Stimulated activated CD4-positive, alpha-beta T cell treated with anti-CD3 and anti-CD28 coated beads, Interleukin-2, amount 100 ng/mL, for 4 hours (primary cell): Measurements from ENCODE around the gene PKHD1.
A peak's percentile ranks its signal among the peaks of the same experiment; 100 is the strongest.

Source experiments
- DNase-seq: peaks from one replicate; pipeline ENCODE4 v3.0.0-alpha.2; 2020; ENCODE audit warnings: low read depth

Gene PKHD1

DNA sequence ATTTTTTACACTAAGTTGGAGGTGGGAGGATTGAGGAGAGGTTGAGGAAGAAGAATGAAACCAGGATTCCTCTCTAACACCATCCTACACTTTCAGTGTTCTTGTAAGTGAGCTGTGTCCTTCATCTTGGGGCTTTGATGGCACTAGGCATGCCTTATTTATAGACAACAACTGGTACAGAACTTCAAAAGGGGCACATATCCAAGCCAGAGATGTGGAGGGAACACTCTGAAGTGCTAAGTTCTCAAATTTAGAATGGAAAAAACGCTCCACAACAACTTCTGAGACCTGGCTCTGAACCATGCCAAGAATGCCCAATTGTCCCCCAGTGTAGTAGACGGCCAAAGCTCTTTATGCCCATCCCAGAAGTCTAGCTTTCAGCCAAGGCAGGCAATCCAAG, 16.2 kb upstream of the PKHD1 start:
- DNase-seq: no peak

DNA sequence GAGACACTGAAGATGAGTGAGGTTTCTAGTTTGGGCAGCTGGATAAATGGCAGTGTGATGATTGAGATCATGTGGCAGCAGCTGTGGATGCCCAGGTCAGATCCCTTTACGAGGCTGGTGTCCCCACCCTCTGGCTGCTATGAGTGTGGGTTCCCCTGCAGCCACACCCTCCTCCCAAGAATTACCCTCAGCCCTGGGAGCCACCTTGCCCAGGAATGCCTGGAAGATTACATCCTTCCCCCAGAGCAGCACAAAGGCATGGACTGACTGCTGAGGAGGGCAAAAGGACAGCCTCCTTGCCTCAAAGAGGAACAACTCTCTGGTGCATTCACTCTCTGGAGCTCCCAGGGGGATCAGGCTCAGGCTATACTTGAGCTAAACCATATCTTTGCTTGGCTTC, 15.0 kb upstream of the PKHD1 start:
- DNase-seq: no peak

- no peak for DNase-seq
Observed at GRCh38 chr6:52098721-52099120, 11.3 kb upstream of the PKHD1 start.

DNA sequence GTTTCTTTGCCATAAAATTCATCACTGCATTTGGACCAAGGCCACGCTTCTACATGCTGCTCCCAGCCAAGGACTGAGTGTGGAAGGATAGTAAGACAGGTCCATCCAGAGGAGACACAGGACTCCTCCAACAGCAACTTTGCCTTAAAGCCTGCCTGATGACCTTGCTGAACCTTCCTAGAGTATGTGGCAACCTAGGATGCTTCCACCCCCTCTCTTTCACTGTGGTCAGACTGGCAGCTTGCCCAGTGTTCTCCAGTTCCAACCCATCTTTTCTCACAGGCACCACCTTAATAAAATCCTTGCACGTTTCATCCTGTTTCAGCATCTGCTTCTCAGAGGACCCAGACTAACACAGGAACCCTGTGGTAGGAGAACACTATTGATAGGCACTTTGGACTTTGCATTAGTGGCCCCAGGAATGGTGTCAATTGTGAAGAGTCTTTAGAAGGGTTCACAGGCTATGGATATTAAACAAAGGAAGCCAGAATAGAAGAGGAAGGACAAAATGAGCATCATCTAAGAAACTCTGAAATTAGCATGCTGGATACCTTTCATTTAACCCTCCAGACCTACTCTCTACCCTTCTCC, 2.4 kb upstream of the PKHD1 start:
- no peak for DNase-seq

- no peak for DNase-seq
Observed at GRCh38 chr6:52086741-52087140, 672 bp downstream of the PKHD1 start.

- DNase-seq: no peak
Observed at GRCh38 chr6:52081237-52081636, 6.2 kb downstream of the PKHD1 start.

- DNase-seq: no peak
Observed at GRCh38 chr6:52077961-52078625, 9.3 kb downstream of the PKHD1 start.

DNA sequence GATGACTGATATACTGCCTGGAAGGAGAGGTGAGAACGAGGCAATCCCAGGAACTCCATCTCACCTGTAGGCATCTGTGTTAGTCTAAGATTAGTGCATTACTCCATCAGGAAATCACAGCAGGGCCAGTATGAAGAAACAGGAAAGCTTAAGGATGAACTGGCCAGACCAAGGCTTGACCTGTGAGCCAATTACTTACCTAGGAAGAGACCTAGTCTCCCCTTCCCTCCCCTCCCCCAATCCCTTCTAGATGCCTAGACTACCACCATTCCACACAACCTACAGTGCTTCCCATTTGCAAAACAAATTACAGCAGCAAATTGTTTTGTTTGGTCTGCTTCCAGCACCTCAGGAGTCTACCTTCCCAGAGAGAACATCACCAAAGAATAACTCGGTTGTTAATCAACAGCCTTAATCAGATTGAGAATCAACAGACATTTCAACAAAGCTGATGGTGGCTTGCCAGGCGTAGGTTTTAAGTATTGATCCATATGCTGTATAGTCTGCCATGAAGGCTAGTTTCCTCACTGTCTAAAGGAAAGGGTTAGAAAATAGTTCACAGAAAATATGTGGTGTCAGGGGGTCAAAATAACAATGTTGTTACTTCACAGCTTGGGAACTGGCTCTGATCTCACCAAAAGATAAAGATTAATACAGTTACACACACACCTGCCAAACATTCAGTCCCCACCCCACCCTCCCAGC, 10.1 kb downstream of the PKHD1 start:
- DNase-seq: no peak

DNA sequence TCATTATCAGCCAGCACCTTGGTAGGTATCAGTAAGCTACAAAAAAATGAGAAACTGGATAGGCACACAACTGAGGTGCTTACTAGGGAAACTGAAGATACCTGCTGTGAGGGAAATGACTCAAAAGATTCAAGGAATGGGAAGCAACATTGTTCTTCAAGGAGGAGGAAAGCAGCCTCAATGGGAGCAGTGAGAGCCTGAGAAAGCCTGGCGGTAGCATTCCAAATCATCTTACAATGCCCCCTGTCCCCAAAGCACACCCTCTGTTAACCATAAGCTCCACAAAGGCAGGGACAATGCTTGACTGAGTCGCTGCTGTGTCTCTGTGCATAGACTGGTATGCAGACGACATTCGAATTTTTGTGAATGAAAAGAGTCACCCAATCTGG, 10.6 kb downstream of the PKHD1 start:
- DNase-seq: no peak

- no peak for DNase-seq
Observed at GRCh38 chr6:52074716-52075115, 12.7 kb downstream of the PKHD1 start.

DNA sequence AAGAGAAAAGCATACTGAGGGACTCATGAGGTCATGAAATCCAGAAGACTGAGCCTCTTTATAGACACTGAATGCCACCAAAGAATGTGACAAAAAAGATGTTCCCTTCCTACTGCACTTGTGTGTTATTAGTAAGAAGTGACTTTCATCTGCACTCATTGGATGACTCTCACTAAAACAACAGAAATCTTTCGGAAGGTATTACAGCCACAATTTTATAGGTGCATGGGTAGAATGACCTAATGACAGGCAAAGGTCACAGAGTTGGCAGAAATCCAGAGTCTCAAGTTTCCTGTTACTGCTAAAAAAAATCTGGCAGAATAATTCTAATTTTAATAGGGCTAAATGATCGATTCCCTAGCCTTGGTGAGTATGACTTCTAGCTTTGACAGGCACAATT, 13.3 kb downstream of the PKHD1 start:
- no peak for DNase-seq

DNA sequence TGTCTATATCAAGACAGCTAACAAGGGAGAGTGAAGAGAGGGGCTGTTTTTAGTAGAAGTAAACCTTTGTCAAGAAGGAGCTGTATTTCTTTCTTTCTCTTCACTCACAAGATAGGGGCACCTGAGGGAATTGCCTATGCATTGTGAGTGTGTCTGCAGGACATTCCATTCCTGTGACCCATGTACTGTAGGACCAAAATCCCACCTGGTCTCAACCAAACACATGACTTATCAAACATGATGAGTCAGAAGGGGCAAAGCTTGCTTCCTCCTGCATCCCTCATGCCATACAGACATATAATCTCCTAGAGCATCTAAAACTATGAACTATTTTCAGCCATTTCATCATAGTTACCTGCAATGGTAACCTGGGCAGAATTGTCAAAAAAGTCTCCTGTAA, 21.8 kb downstream of the PKHD1 start:
- DNase-seq: no peak

GRCh38 chr6:52063584-52064344, 23.6 kb downstream of the PKHD1 start:
- peak; percentile 46 for DNase-seq

DNA sequence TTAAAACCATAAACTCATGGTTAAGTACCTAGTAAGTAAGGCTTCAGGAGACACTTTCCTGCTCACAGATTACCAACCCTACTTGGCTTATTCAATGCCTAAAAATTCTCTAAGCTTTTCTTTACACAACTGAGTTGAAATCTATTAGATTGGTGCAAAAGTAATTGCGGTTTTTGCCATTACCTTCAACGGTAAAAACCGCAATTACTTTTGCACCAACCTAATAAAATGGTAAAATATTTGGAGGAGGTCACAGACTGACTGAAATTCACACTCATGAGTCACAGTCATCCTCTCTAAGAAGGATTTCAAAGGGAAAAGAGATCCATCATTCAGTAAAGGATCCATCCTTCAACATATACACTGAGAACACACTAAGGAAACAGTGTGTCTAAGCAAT, 25.9 kb downstream of the PKHD1 start:
- no peak for DNase-seq

DNA sequence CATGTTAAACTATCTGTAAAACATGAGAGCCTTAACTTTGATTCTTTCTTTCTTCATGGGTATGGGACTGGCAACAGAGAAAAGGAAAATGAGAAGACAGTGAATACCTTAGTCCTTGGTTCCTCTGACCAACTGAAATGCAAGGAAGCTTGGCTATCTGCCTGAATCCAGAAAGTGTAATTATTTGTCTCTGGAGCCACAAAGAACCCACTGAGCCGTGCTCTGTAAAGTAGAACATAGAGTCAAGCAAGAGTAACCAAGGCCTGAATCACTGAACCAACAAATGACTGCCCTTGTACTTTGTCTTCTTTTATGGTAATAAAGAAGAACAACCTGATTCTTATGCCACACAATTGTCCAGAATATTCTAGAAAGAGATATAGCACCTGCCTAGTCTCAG, 27.6 kb downstream of the PKHD1 start:
- no peak for DNase-seq

DNA sequence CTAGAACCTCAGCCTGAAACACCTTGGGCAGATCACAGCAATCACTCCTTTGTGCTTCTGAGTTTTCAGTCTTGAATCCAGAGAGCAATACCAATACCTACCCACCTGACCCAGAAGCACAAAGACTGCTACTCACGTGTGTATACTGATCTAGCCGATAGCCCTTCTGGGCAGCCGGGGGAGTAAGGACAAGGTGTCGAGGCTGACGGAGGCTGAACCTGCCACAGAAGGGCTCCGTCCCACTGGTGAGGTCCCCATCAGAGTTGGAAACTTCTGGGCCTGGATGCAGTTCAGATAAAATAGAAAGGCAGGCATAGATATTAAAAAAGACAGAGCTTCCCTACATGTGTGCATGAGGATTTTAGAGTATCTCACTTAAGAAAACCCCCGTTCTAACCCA, 32.0 kb downstream of the PKHD1 start:
- no peak for DNase-seq

GRCh38 chr6:52053038-52053695, 34.2 kb downstream of the PKHD1 start:
- DNase-seq: no peak

GRCh38 chr6:52050051-52050405, 37.4 kb downstream of the PKHD1 start:
- DNase-seq: no peak

DNA sequence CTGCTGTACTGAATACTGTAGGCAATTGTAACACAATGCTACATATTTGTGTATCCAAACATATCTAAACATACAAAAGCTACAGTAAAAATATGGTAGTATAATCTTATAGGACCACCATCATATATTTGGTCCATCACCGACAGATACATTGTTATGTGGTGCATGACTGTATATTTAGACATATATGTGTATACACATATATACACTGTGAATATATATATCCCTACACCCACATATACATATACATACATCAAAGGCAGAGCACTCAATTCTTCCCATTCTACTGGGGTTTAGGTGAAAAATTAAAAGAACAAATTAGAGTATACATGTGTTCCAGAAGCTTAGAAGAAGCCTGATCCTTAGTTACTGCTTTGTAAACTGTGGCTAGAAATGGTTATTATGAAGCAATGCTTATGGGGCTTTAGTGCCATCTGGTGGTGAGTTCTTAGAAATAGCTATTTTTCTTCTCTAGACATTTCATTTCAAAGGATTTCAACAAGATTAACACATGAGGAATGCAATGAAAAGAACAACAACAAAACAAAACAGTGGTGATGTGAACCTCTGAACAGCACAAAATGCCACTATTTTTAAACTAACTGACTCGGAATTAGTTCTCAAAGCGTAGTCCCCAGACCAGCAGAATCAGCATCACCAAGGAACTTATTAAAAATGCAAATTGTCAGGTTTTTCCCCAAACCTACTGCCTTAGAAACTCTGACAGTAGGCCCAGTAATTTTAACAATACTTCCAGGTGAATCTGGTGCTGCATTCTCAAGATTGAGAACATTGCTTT, 38.0 kb downstream of the PKHD1 start:
- no peak for DNase-seq

DNA sequence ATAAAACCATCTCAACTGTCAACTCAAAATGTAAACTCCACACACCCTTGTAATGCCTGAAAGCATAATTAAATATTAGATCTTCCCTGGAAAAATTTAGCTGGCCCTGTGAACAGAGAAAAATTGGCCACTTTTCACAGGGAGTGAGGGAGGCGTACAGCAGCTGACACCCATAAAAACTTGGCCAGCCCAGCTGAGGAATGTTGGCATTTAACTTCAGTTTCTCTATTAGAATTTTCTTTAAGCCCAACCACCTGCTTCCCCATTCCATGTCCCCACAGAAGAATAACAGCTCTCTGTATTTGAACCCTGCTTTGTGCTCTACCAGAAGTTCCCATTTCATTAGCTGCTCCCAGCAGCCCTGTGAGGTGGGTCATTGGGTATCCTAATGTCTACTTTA, 41.0 kb downstream of the PKHD1 start:
- no peak for DNase-seq

- DNase-seq: no peak
Observed at GRCh38 chr6:52045481-52045880, 41.9 kb downstream of the PKHD1 start.

DNA sequence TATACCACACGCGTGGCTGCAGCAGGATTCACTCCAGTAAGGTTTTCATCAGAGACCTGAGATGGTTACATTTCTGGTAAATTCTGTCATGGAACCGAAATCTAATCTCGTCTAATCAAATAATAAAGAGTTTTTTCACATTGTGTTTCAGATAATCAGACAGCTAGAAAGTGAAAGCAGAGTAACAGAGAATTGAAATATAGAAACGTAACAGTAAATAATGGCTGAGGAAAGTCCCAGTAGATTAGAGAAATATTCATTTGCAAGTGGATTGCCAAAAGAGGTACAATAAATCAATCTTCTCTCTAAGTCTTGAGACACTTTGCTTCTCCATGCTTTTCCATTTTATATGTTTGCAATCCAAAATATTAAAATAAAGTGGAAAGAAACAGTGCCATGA, 42.4 kb downstream of the PKHD1 start:
- DNase-seq: no peak
